Thyroid gland (tissue), 4 donors: Measurements from ENCODE around the gene TGFB3. TPM values are rescaled to one million over a fixed set of nuclear protein-coding genes. Genes with fewer than 3 reads are reported as not detected.

Experiments
- DNase-seq, 2 donors: peaks; one replicate each; pipeline ENCODE4 v3.0.0-alpha.2; 2019
- H3K27ac ChIP-seq, 3 donors: fragments of 200-600 bp; sonication (generic); 1 replicate in 2 of 3; 2 replicates in 1 of 3; pipeline ENCODE4 v1.5.1; 2016 to 2019; ENCODE audit warnings: mild to moderate bottlenecking in 1 of 3, moderate library complexity in 1 of 3
- H3K27me3 ChIP-seq: fragments of 200-600 bp; sonication (generic); one replicate; pipeline ENCODE4 v1.5.1; 2019
- H3K36me3 ChIP-seq, 2 donors: fragments of 200-600 bp; sonication (generic); one replicate each; pipeline ENCODE4 v1.5.1; 2016 to 2019
- H3K4me1 ChIP-seq, 2 donors: fragments of 200-600 bp; sonication (generic); one replicate each; pipeline ENCODE4 v1.5.1; 2017 to 2019
- H3K4me3 ChIP-seq, 3 donors: fragments of 200-600 bp; sonication (generic); replicated peaks in 1 of 3; 1 replicate in 2 of 3; 2 replicates in 1 of 3; pipeline ENCODE4 v1.5.1; 2016; ENCODE audit warnings: mild to moderate bottlenecking in 1 of 3
- H3K9me3 ChIP-seq: fragments of 200-600 bp; sonication (generic); one replicate; pipeline ENCODE4 v1.5.1; 2017
- CTCF ChIP-seq, 6 experiments: fragments of 200-600 bp in 3 of 6; fragments of 450-650 bp in 3 of 6; sonication (generic) in 3 of 6; IDR thresholded peaks; one replicate each; pipeline ENCODE4 v1.5.1; 2016 to 2019; ENCODE audit warnings: antibody characterized with exemption in 6 of 6, mild to moderate bottlenecking in 2 of 6, inconsistent platforms in 1 of 6, moderate library complexity in 1 of 6
- POLR2A ChIP-seq, 2 donors: fragments of 450-650 bp; IDR thresholded peaks; one replicate each; pipeline ENCODE4 v1.6.1; 2017; ENCODE audit warnings: antibody characterized with exemption in 2 of 2, mild to moderate bottlenecking in 2 of 2, moderate library complexity in 1 of 2
- WGBS, 2 donors: methylation state at CpG; one replicate each; pipeline ENCODE4 v1.1.5; 2017; 5-methylcytosine and 5-hydroxymethylcytosine counted together
- intact Hi-C: fragments of 100-400 bp; cut with DNase I; formaldehyde crosslinking; loops from one replicate; pipeline ENCODE4 v1.15.1; 2023
- total RNA-seq, 4 donors: library from RNA; depleted of rRNA; stranded (reverse); fragments of >200 nt; gene quantifications; one replicate each; pipeline ENCODE4 v1.2.3, GENCODE V29; 2016

The TGFB3 gene
- total RNA-seq, 4 donors from 2014 or later = 8.0 to 14.7 (median 11.3) TPM

GRCh38 chr14:76007852-76008251 lies 26.1 kb upstream of the TGFB3 start:
- H3K9me3 ChIP-seq = no peaks in the 10 kb centered on the region
- no peaks in the 10 kb centered on the region for H3K27me3 ChIP-seq
- intact Hi-C loops = no loop called here
- no peaks in the 10 kb centered on the region for H3K4me1 ChIP-seq
- 95 to 98% methylated on average over 2 of the region's 2 CpGs for WGBS, 2 donors
- H3K27ac ChIP-seq = no peak overlapping the region
- no peak overlapping the region for H3K4me3 ChIP-seq
- no peak for DNase-seq
- peaks cover 15 to 26% of the 10 kb centered on the region in 2 donors for H3K36me3 ChIP-seq
- TF ChIP-seq POLR2A (IDR thresholded peaks at IDR 0.05) = no peak
- no peak for TF ChIP-seq CTCF (IDR thresholded peaks at IDR 0.05)

- H3K4me3 ChIP-seq = no peak overlapping the region
- DNase-seq = no peak
- TF ChIP-seq POLR2A (IDR thresholded peaks at IDR 0.05) (no peak), CTCF (IDR thresholded peaks at IDR 0.05) (no peak)
- H3K9me3 ChIP-seq = no peaks in the 10 kb centered on the region
- no peak overlapping the region for H3K27ac ChIP-seq
- no peaks in the 10 kb centered on the region for H3K27me3 ChIP-seq
- WGBS, 2 donors = 89 to 100% methylated on average over 1 of the region's 1 CpG
- H3K36me3 ChIP-seq = peaks cover 15 to 26% of the 10 kb centered on the region in 2 donors
- intact Hi-C loops = no loop called here
- H3K4me1 ChIP-seq = no peaks in the 10 kb centered on the region
Observed at GRCh38 chr14:76007379-76007778, 25.6 kb upstream of the TGFB3 start.

GRCh38 chr14:76006253-76006652 lies 24.5 kb upstream of the TGFB3 start:
- Histone ChIP-seq H3K27me3 (no peaks in the 10 kb centered on the region), H3K9me3 (no peaks in the 10 kb centered on the region), H3K36me3 (peaks cover 18 to 26% of the 10 kb centered on the region in 2 donors), H3K27ac (no peak overlapping the region), H3K4me1 (no peaks in the 10 kb centered on the region), H3K4me3 (no peak overlapping the region)
- WGBS, 2 donors = 80 to 94% methylated on average over 2 of the region's 2 CpGs
- intact Hi-C loops = no loop called here
- no peak for DNase-seq
- TF ChIP-seq CTCF (IDR thresholded peaks at IDR 0.05) (no peak), POLR2A (IDR thresholded peaks at IDR 0.05) (no peak)

GRCh38 chr14:76002383-76002782 lies 20.6 kb upstream of the TGFB3 start:
- no peak for DNase-seq
- H3K4me3 ChIP-seq = no peak overlapping the region
- no peaks in the 10 kb centered on the region for H3K4me1 ChIP-seq
- H3K9me3 ChIP-seq = no peaks in the 10 kb centered on the region
- H3K36me3 ChIP-seq = peaks cover 30 to 41% of the 10 kb centered on the region in 2 donors
- H3K27me3 ChIP-seq = no peaks in the 10 kb centered on the region
- TF ChIP-seq POLR2A (IDR thresholded peaks at IDR 0.05) (no peak), CTCF (IDR thresholded peaks at IDR 0.05) (no peak)
- intact Hi-C loops = no loop called here
- WGBS, 2 donors = 95% methylated on average over 1 of the region's 1 CpG
- no peak overlapping the region for H3K27ac ChIP-seq

- Histone ChIP-seq H3K36me3 (peaks cover 15 to 31% of the 10 kb centered on the region in 2 donors), H3K27me3 (no peaks in the 10 kb centered on the region), H3K9me3 (no peaks in the 10 kb centered on the region), H3K27ac (no peak overlapping the region), H3K4me3 (no peak overlapping the region), H3K4me1 (no peaks in the 10 kb centered on the region)
- 89 to 91% methylated on average over 6 of the region's 6 CpGs for WGBS, 2 donors
- DNase-seq = no peak
- TF ChIP-seq POLR2A (IDR thresholded peaks at IDR 0.05) (no peak), CTCF (IDR thresholded peaks at IDR 0.05) (no peak)
- intact Hi-C loops = no loop called here
Observed at GRCh38 chr14:75999511-76000190, 17.9 kb upstream of the TGFB3 start.
